ENCODE data around the gene ZNF397.

The ZNF397 gene

DNA sequence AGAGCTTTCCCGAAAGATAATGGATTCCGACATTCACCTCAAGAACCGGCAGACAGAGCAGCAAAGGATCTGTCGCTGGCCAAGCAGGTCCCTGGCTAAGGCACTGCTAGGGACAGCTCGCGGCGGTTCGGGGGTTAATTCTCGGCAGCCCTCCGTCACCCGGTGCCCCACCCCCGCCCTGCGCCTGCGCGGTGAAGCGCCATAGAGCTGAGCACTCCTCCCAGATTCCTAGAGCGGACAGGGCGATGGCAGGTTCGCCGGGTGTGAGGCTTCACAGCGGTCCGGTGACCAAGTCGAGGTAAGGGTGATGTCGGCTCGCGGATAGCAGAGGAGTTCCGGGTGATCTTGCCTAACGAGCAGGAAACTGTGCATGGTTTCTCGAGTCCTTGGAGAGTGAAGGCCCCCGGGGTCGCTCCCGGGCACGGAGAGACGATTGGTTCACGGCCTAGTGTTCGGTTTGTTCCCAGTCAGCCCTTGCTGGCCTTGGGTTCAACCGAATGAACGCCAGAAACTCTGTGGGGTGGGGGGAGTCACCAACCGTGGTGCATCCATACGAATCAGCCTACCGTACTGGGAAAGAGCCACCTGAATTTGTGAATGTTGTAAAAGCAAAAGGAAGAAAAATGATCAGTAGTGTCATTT lies 49.4 kb downstream of the ZNF397 start, which contains the start of gene ZSCAN30:
Gene ZSCAN30 (minus strand): TSS at position 136 of the 642 bp plus-strand sequence. CDS start 25,877 bp downstream, outside the sequence.
- DNase-seq (ENCODE audit: low read depth in 2 of 2): peak; percentile 89 to 93

DNA sequence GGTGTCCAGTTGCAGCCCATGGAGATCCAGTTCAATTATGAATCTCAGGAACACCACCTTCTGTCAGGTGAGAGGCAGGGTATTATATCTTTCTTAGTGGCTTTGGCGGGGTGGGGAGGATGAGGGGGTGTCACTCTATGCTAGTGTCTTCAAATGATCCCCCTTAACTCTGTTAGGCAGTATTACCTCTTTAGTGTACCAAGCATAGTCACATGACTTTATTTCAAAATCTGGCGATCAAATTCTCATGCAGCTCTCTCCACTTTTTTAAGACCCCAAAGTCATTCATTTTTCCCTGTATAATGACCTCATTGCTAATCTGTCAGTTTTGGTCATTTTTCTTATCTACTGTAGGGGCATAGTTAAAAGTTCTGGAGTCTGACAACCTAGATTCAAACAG lies 50.3 kb downstream of the ZNF397 start:
- DNase-seq (ENCODE audit: low read depth in 2 of 2): no peak

DNA sequence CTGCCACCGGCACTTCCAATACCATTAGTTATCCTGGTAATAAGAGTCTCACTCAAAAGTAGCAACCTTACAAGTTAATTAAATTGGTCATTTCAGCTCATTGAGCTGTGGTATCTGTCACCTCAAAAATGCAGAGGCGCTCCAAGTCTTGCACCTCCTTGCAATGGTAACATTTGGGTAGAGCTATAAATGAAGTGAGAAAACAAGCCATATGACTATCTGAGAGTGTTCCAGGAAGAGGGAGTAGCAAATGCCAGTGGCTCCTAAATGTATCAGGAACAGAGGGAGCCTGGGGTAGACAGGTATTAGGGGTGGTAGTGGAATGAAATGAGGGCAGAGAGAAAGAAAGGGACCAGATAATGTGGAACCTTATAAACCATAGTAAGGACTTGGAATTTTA lies 55.2 kb downstream of the ZNF397 start:
- DNase-seq (ENCODE audit: low read depth in 2 of 2): no peak

DNA sequence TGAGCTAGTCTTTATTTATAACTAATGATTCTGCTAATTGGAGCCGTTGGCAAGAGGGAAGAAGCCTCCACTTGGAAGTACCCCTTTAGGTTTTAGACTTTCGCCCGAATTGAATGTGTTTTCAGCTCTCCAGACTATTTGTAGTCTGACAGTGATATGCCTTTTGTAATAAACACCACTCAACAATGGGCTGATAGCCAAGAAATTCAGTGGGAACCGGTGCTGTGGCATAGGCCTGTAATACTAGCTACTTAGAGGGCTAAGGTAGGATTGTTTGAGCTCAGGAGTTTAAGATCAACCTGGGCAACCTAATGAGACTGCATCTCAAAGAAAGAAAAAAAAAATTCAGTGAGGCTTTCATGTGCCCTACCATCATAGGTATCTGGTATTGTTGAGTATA lies 62.8 kb downstream of the ZNF397 start:
- no peak for DNase-seq (ENCODE audit: low read depth in 2 of 2)

DNA sequence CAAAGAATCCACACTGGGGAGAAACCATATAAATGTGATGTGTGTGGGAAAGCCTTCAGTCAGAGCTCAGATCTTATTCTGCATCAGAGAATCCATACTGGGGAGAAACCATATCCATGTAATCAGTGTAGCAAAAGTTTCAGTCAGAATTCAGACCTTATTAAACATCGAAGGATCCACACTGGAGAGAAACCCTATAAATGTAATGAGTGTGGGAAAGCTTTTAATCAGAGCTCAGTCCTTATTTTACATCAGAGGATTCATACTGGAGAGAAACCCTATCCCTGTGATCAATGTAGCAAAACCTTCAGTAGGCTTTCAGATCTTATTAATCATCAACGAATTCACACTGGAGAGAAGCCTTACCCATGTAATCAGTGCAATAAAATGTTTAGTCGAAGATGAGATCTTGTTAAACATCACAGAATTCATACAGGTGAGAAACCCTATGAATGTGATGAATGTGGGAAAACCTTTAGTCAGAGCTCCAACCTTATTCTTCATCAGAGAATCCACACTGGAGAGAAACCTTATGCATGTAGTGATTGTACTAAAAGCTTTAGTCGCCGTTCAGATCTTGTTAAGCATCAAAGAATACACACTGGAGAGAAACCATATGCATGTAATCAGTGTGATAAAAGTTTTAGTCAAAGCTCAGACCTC lies 65.9 kb downstream of the ZNF397 start:
- no peak for DNase-seq (ENCODE audit: low read depth in 2 of 2)

All from stimulated activated CD4-positive, alpha-beta T cell treated with anti-CD3 and anti-CD28 coated beads, Interleukin-15, amount 100 ng/mL, for 48 hours (primary cell).